HEK293 (cell line): ENCODE data around the gene CD93.

Experiments used
- CTCF ChIA-PET: fragments of 350-600 bp; formaldehyde crosslinking; extraction: SDS; loops from one replicate; lab custom pipeline; 2021; ENCODE audit warnings: antibody characterized with exemption; lab: Yijun Ruan, JAX
- POLR2A ChIA-PET: fragments of 300-600 bp; formaldehyde crosslinking; extraction: SDS; loops from one replicate; lab custom pipeline; 2020; ENCODE audit warnings: antibody characterized with exemption, inconsistent platforms; lab: Yijun Ruan, JAX
- H3K27ac ChIP-seq: fragments of 200-500 bp; sonication (Bioruptor generic); 2 replicates; pipeline ENCODE4 v1.5.1; 2014; ENCODE audit warnings: low read depth, low read length, control low read depth, inconsistent platforms; ENCODE audit errors: extremely low read depth
- H3K36me3 ChIP-seq, 2 experiments: fragments of 200-500 bp in 1 of 2; sonication (Bioruptor generic) in 1 of 2; 1 replicate in 1 of 2; 2 replicates in 1 of 2; pipeline ENCODE4 v1.5.1; 2014 to 2017; ENCODE audit warnings: inconsistent platforms in 2 of 2, low read length in 2 of 2; ENCODE audit not compliant: control insufficient read depth in 2 of 2, insufficient read depth in 1 of 2
- H3K4me1 ChIP-seq: fragments of 200-500 bp; sonication (Bioruptor generic); 2 replicates; pipeline ENCODE4 v1.5.1; 2014; ENCODE audit warnings: mild to moderate bottlenecking, low read length, inconsistent platforms; ENCODE audit not compliant: control insufficient read depth, insufficient read depth
- H3K4me3 ChIP-seq: 2 replicates; pipeline ENCODE4 v1.5.1; 2011; ENCODE audit warnings: low read depth, mild to moderate bottlenecking, control low read depth, low read length, moderate library complexity
- H3K9me3 ChIP-seq: fragments of 200-500 bp; sonication (Bioruptor generic); 2 replicates; pipeline ENCODE4 v1.5.1; 2014; ENCODE audit warnings: low read depth, low read length, inconsistent platforms; ENCODE audit not compliant: control insufficient read depth, insufficient read depth
- BCL11B ChIP-seq: fragments of 450-650 bp; formaldehyde crosslinking; IDR thresholded peaks from 2 replicates; pipeline ENCODE4 v1.5.1; 2016; ENCODE audit warnings: low read depth, missing biosample characterization, missing genetic modification characterization
- GLI2 ChIP-seq: fragments of 450-650 bp; formaldehyde crosslinking; IDR thresholded peaks from 2 replicates; pipeline ENCODE4; 2017; ENCODE audit warnings: missing biosample characterization, missing genetic modification characterization, low read depth, borderline replicate concordance
- KLF1 ChIP-seq: fragments of 450-650 bp; formaldehyde crosslinking; IDR thresholded peaks from 2 replicates; pipeline ENCODE4 v1.5.1; 2016; ENCODE audit warnings: missing biosample characterization, missing genetic modification characterization
- OSR2 ChIP-seq: fragments of 450-650 bp; formaldehyde crosslinking; IDR thresholded peaks from 2 replicates; pipeline ENCODE4 v1.5.1; 2016; ENCODE audit warnings: missing biosample characterization, missing genetic modification characterization
- PRDM1 ChIP-seq: fragments of 450-650 bp; formaldehyde crosslinking; IDR thresholded peaks from 2 replicates; pipeline ENCODE4; 2016; ENCODE audit warnings: missing biosample characterization, missing genetic modification characterization
- RBAK ChIP-seq: fragments of 450-650 bp; formaldehyde crosslinking; IDR thresholded peaks from 2 replicates; pipeline ENCODE4 v1.5.1; 2016; ENCODE audit warnings: missing biosample characterization, missing genetic modification characterization
- SALL2 ChIP-seq: fragments of 450-650 bp; formaldehyde crosslinking; IDR thresholded peaks from 2 replicates; pipeline ENCODE4 v1.5.0; 2017; ENCODE audit warnings: missing biosample characterization, mild to moderate bottlenecking, missing genetic modification characterization, borderline replicate concordance
- ZBTB7A ChIP-seq: fragments of 450-650 bp; formaldehyde crosslinking; IDR thresholded peaks from 2 replicates; pipeline ENCODE4 v1.5.1; 2016; ENCODE audit warnings: low read depth, missing biosample characterization, missing genetic modification characterization
- ZBTB8A ChIP-seq: fragments of 450-650 bp; formaldehyde crosslinking; IDR thresholded peaks from 2 replicates; pipeline ENCODE4 v1.5.1; 2016; ENCODE audit warnings: missing biosample characterization, missing genetic modification characterization
- ZNF121 ChIP-seq: fragments of 450-650 bp; formaldehyde crosslinking; IDR thresholded peaks from 2 replicates; pipeline ENCODE4 v1.5.1; 2016; ENCODE audit warnings: missing biosample characterization, missing genetic modification characterization
- ZNF211 ChIP-seq: fragments of 450-650 bp; formaldehyde crosslinking; IDR thresholded peaks from 2 replicates; pipeline ENCODE4 v1.5.1; 2016; ENCODE audit warnings: low read depth, missing biosample characterization, missing genetic modification characterization
- ZNF214 ChIP-seq: fragments of 450-650 bp; formaldehyde crosslinking; IDR thresholded peaks from 2 replicates; pipeline ENCODE4 v1.5.1; 2017; ENCODE audit warnings: missing biosample characterization, mild to moderate bottlenecking, missing genetic modification characterization, borderline replicate concordance
- ZNF248 ChIP-seq: fragments of 450-650 bp; formaldehyde crosslinking; IDR thresholded peaks from 2 replicates; pipeline ENCODE4 v1.5.1; 2017; ENCODE audit warnings: missing biosample characterization, missing genetic modification characterization
- ZNF266 ChIP-seq: fragments of 450-650 bp; formaldehyde crosslinking; IDR thresholded peaks from 2 replicates; pipeline ENCODE4 v1.5.1; 2016; ENCODE audit warnings: missing biosample characterization, missing genetic modification characterization, low read depth
- ZNF621 ChIP-seq: fragments of 450-650 bp; formaldehyde crosslinking; IDR thresholded peaks from 2 replicates; pipeline ENCODE4 v1.5.1; 2017; ENCODE audit warnings: missing biosample characterization, missing genetic modification characterization
- ZNF654 ChIP-seq: fragments of 450-650 bp; formaldehyde crosslinking; IDR thresholded peaks from 2 replicates; pipeline ENCODE4 v1.5.1; 2016; ENCODE audit warnings: low read depth, missing biosample characterization, missing genetic modification characterization
- ZNF76 ChIP-seq: fragments of 450-650 bp; formaldehyde crosslinking; IDR thresholded peaks from 2 replicates; pipeline ENCODE4; 2016; ENCODE audit warnings: low read depth, missing biosample characterization, missing genetic modification characterization, borderline replicate concordance
- TF ChIP-seq, protein P1 (sequence below): fragments of 450-650 bp; formaldehyde crosslinking; IDR thresholded peaks from 2 replicates; pipeline ENCODE4 v1.5.1; 2016; ENCODE audit warnings: missing biosample characterization, missing genetic modification characterization, borderline replicate concordance
- TF ChIP-seq, protein P2 (sequence below): fragments of 450-650 bp; formaldehyde crosslinking; IDR thresholded peaks from 2 replicates; pipeline ENCODE4 v1.5.1; 2016; ENCODE audit warnings: missing biosample characterization, missing genetic modification characterization
- TF ChIP-seq, protein P3 (sequence below): fragments of 450-650 bp; formaldehyde crosslinking; IDR thresholded peaks from 2 replicates; pipeline ENCODE4 v1.5.1; 2016; ENCODE audit warnings: missing biosample characterization, missing genetic modification characterization, low read depth
- TF ChIP-seq, protein P4 (sequence below): fragments of 450-650 bp; formaldehyde crosslinking; IDR thresholded peaks from 2 replicates; pipeline ENCODE4 v1.5.1; 2016; ENCODE audit warnings: missing biosample characterization, missing genetic modification characterization
- TF ChIP-seq, protein P5 (sequence below): fragments of 450-650 bp; formaldehyde crosslinking; IDR thresholded peaks from 2 replicates; pipeline ENCODE4 v1.5.1; 2016; ENCODE audit warnings: missing biosample characterization, missing genetic modification characterization

CD93 gene

DNA sequence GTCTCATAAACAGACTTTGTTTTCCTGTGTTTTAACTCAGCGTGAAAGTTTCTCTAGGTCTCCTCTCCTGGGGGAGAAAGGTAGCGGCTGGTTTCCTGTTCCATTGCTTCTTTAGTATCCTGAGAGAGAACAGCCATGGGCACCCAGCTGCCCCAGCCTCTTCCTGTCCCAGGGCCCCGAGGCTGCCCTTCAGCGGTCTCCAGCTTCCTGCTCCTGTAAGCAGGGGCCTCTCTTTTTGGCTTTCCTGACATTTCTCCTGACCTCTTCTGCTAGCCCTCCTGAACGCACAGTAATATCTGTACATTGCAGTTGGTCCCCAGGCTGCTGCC lies 53.4 kb downstream of the CD93 start:
- no peaks in the 10 kb centered on the region for H3K9me3 ChIP-seq
- no peak for TF ChIP-seq SALL2 (tag by site-specific recombination)
- no peak for TF ChIP-seq ZNF211
- no peak for TF ChIP-seq GLI2
- TF ChIP-seq ZNF248, result no peak
- TF ChIP-seq, protein P1, sequence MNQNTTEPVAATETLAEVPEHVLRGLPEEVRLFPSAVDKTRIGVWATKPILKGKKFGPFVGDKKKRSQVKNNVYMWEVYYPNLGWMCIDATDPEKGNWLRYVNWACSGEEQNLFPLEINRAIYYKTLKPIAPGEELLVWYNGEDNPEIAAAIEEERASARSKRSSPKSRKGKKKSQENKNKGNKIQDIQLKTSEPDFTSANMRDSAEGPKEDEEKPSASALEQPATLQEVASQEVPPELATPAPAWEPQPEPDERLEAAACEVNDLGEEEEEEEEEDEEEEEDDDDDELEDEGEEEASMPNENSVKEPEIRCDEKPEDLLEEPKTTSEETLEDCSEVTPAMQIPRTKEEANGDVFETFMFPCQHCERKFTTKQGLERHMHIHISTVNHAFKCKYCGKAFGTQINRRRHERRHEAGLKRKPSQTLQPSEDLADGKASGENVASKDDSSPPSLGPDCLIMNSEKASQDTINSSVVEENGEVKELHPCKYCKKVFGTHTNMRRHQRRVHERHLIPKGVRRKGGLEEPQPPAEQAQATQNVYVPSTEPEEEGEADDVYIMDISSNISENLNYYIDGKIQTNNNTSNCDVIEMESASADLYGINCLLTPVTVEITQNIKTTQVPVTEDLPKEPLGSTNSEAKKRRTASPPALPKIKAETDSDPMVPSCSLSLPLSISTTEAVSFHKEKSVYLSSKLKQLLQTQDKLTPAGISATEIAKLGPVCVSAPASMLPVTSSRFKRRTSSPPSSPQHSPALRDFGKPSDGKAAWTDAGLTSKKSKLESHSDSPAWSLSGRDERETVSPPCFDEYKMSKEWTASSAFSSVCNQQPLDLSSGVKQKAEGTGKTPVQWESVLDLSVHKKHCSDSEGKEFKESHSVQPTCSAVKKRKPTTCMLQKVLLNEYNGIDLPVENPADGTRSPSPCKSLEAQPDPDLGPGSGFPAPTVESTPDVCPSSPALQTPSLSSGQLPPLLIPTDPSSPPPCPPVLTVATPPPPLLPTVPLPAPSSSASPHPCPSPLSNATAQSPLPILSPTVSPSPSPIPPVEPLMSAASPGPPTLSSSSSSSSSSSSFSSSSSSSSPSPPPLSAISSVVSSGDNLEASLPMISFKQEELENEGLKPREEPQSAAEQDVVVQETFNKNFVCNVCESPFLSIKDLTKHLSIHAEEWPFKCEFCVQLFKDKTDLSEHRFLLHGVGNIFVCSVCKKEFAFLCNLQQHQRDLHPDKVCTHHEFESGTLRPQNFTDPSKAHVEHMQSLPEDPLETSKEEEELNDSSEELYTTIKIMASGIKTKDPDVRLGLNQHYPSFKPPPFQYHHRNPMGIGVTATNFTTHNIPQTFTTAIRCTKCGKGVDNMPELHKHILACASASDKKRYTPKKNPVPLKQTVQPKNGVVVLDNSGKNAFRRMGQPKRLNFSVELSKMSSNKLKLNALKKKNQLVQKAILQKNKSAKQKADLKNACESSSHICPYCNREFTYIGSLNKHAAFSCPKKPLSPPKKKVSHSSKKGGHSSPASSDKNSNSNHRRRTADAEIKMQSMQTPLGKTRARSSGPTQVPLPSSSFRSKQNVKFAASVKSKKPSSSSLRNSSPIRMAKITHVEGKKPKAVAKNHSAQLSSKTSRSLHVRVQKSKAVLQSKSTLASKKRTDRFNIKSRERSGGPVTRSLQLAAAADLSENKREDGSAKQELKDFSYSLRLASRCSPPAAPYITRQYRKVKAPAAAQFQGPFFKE (tag by site-specific recombination), result no peak
- no peak overlapping the region for H3K4me3 ChIP-seq
- POLR2A ChIA-PET, result no interaction called here
- CTCF ChIA-PET, result interaction anchor here (0.6 to 1.0 kb wide), 2 partner anchors 10 to 58 kb away, joined by 3 read pairs; no protein-coding TSS in a partner anchor
- no peaks in the 10 kb centered on the region; the same call in 1 of the 2 replicates for H3K4me1 ChIP-seq
- no peak overlapping the region for H3K27ac ChIP-seq
- no peaks in the 10 kb centered on the region for H3K36me3 ChIP-seq

DNA sequence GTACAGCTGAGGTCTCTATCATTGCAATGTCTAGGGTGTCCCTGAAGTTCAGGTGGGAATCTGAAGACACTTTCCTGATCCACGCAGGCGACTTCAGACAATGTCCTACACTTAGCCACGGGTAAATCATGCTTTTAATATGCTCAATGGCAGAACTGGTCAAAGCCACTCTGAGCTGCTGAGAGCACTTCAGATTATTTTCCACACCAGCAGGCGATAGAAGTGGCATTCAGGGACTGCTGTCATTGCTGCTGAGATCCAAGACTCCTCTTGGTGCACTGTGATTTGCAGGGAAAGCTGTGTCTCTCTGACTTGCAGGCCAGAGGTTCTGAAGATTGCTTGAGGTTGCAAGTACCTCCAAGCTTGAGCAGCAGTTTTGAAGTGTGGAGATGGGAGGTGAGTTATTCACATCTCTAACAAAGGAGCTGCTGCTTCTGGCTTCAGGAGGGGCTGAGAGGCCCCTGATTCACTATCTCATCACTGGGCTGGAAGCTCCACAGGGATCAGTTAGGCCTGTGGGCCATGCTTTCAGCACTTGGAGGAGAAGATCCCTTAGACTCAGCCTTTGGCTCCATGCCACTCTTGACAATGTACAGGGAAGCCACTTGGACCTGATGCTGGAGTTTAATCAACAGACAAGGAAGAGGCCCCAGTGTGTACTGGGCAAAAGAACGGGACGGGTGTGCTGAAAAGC lies 53.9 kb downstream of the CD93 start:
- H3K4me3 ChIP-seq, result no peak overlapping the region
- no peaks in the 10 kb centered on the region for H3K36me3 ChIP-seq
- no peaks in the 10 kb centered on the region; the same call in 1 of the 2 replicates for H3K4me1 ChIP-seq
- no peaks in the 10 kb centered on the region for H3K9me3 ChIP-seq
- ChIA-PET POLR2A (no interaction called here), CTCF (interaction anchor here (0.6 to 1.0 kb wide), 2 partner anchors 10 to 58 kb away, joined by 3 read pairs; no protein-coding TSS in a partner anchor)
- no peak overlapping the region for H3K27ac ChIP-seq
- no peak for TF ChIP-seq ZNF76 (tag by site-specific recombination)
- no peak for TF ChIP-seq ZNF621 (tag by site-specific recombination)
- TF ChIP-seq ZBTB7A, result no peak
- TF ChIP-seq, protein P2, sequence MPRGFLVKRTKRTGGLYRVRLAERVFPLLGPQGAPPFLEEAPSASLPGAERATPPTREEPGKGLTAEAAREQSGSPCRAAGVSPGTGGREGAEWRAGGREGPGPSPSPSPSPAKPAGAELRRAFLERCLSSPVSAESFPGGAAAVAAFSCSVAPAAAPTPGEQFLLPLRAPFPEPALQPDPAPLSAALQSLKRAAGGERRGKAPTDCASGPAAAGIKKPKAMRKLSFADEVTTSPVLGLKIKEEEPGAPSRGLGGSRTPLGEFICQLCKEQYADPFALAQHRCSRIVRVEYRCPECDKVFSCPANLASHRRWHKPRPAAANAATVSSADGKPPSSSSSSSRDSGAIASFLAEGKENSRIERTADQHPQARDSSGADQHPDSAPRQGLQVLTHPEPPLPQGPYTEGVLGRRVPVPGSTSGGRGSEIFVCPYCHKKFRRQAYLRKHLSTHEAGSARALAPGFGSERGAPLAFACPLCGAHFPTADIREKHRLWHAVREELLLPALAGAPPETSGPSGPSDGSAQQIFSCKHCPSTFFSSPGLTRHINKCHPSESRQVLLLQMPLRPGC, result no peak
- TF ChIP-seq ZBTB8A, result no peak
- TF ChIP-seq, protein P3, sequence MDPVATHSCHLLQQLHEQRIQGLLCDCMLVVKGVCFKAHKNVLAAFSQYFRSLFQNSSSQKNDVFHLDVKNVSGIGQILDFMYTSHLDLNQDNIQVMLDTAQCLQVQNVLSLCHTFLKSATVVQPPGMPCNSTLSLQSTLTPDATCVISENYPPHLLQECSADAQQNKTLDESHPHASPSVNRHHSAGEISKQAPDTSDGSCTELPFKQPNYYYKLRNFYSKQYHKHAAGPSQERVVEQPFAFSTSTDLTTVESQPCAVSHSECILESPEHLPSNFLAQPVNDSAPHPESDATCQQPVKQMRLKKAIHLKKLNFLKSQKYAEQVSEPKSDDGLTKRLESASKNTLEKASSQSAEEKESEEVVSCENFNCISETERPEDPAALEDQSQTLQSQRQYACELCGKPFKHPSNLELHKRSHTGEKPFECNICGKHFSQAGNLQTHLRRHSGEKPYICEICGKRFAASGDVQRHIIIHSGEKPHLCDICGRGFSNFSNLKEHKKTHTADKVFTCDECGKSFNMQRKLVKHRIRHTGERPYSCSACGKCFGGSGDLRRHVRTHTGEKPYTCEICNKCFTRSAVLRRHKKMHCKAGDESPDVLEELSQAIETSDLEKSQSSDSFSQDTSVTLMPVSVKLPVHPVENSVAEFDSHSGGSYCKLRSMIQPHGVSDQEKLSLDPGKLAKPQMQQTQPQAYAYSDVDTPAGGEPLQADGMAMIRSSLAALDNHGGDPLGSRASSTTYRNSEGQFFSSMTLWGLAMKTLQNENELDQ (tag by site-specific recombination), result no peak
- no peak for TF ChIP-seq ZNF654
- TF ChIP-seq, protein P4, sequence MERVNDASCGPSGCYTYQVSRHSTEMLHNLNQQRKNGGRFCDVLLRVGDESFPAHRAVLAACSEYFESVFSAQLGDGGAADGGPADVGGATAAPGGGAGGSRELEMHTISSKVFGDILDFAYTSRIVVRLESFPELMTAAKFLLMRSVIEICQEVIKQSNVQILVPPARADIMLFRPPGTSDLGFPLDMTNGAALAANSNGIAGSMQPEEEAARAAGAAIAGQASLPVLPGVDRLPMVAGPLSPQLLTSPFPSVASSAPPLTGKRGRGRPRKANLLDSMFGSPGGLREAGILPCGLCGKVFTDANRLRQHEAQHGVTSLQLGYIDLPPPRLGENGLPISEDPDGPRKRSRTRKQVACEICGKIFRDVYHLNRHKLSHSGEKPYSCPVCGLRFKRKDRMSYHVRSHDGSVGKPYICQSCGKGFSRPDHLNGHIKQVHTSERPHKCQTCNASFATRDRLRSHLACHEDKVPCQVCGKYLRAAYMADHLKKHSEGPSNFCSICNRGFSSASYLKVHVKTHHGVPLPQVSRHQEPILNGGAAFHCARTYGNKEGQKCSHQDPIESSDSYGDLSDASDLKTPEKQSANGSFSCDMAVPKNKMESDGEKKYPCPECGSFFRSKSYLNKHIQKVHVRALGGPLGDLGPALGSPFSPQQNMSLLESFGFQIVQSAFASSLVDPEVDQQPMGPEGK (tag by site-specific recombination), result no peak
- no peak for TF ChIP-seq PRDM1
- no peak for TF ChIP-seq KLF1 (tag by site-specific recombination)
- TF ChIP-seq ZNF214 (tag by site-specific recombination), result no peak
- no peak for TF ChIP-seq SALL2 (tag by site-specific recombination)
- TF ChIP-seq BCL11B (tag by site-specific recombination), result no peak
- no peak for TF ChIP-seq OSR2 (tag by site-specific recombination)
- TF ChIP-seq, protein P5, sequence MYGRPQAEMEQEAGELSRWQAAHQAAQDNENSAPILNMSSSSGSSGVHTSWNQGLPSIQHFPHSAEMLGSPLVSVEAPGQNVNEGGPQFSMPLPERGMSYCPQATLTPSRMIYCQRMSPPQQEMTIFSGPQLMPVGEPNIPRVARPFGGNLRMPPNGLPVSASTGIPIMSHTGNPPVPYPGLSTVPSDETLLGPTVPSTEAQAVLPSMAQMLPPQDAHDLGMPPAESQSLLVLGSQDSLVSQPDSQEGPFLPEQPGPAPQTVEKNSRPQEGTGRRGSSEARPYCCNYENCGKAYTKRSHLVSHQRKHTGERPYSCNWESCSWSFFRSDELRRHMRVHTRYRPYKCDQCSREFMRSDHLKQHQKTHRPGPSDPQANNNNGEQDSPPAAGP (tag by site-specific recombination), result no peak
- TF ChIP-seq ZNF121 (tag by site-specific recombination), result no peak
- no peak for TF ChIP-seq ZNF266 (tag by site-specific recombination)
- no peak for TF ChIP-seq RBAK
